HL-60 (cell line): ENCODE measurements around the gene RPL21.

Source experiments
- DNase-seq, 2 experiments: peaks; one replicate each; pipeline ENCODE4 v3.0.0-alpha.2; 2010 to 2020; ENCODE audit warnings: low read depth in 1 of 2, low spot score in 1 of 2
- H3K27ac ChIP-seq: fragments of 250-450 bp; sonication (Bioruptor Pico); replicated peaks from 2 replicates; pipeline ENCODE4 v1.5.1; 2020; ENCODE audit warnings: mild to moderate bottlenecking, moderate library complexity
- H3K27me3 ChIP-seq: fragments of 250-450 bp; sonication (Bioruptor Pico); 2 replicates; pipeline ENCODE4 v1.5.1; 2021; ENCODE audit warnings: mild to moderate bottlenecking, moderate library complexity; ENCODE audit not compliant: insufficient read depth, poor library complexity, severe bottlenecking
- H3K4me3 ChIP-seq: replicated peaks from 2 replicates; pipeline ENCODE4 v1.5.1; 2011; ENCODE audit warnings: mild to moderate bottlenecking, control low read depth, low read length; ENCODE audit not compliant: insufficient read depth
- CTCF ChIP-seq: IDR thresholded peaks from one replicate; pipeline ENCODE4 v1.5.1; 2011; ENCODE audit warnings: low read length, control low read depth, inconsistent platforms; ENCODE audit not compliant: insufficient read depth
- GABPA ChIP-seq: IDR thresholded peaks from 2 replicates; pipeline ENCODE4 v1.6.1; 2012; ENCODE audit warnings: low read depth
- POLR2AphosphoS5 ChIP-seq: IDR thresholded peaks from 2 replicates; pipeline ENCODE4 v1.6.1; 2012; ENCODE audit warnings: low read depth
- REST ChIP-seq: IDR thresholded peaks from 2 replicates; pipeline ENCODE4 v1.6.1; 2012; ENCODE audit warnings: low read depth; ENCODE audit not compliant: insufficient replicate concordance
- SPI1 ChIP-seq: IDR thresholded peaks from 2 replicates; pipeline ENCODE4 v1.6.1; 2012; ENCODE audit warnings: low read depth, mild to moderate bottlenecking, borderline replicate concordance

RPL21 gene

GRCh38 chr13:27250833-27251165 is 559 bp upstream of the RPL21 start:
- H3K4me3 ChIP-seq: peak overlapping the region; percentile 61
- H3K27me3 ChIP-seq: no peaks in the 10 kb centered on the region
- peak overlapping the region; percentile 98 for H3K27ac ChIP-seq
- no peak for DNase-seq
- no peak for TF ChIP-seq REST
- no peak for TF ChIP-seq SPI1
- no peak for TF ChIP-seq POLR2AphosphoS5

- Histone ChIP-seq H3K27me3 (no peaks in the 10 kb centered on the region), H3K4me3 (peak overlapping the region; percentile 61), H3K27ac (peak overlapping the region; percentile 98)
- no peak for DNase-seq
- TF ChIP-seq SPI1: no peak
- no peak for TF ChIP-seq GABPA
- no peak for TF ChIP-seq REST
- no peak for TF ChIP-seq CTCF
- TF ChIP-seq POLR2AphosphoS5: no peak
These were observed 1.1 kb downstream of the RPL21 start for GRCh38 chr13:27252467-27252866.

- H3K4me3 ChIP-seq: no peak overlapping the region
- TF ChIP-seq POLR2AphosphoS5: no peak
- no peak for TF ChIP-seq SPI1
- no peak for TF ChIP-seq REST
- TF ChIP-seq GABPA: no peak
- TF ChIP-seq CTCF: no peak
- no peak for DNase-seq
- no peak overlapping the region for H3K27ac ChIP-seq
- no peaks in the 10 kb centered on the region for H3K27me3 ChIP-seq
These were observed 5.8 kb downstream of the RPL21 start for GRCh38 chr13:27257233-27257568.

- Histone ChIP-seq H3K4me3 (no peak overlapping the region), H3K27me3 (no peaks in the 10 kb centered on the region), H3K27ac (peak overlapping the region; percentile 24)
- TF ChIP-seq GABPA (no peak), SPI1 (no peak), CTCF (no peak), REST (no peak), POLR2AphosphoS5 (peak; percentile 89)
- DNase-seq: no peak
These were observed 6.4 kb downstream of the RPL21 start for GRCh38 chr13:27257648-27258253.
